HG02943 (cell line): Measurements from ENCODE around the gene PPCS.
"Not testable (repeated sequence)": the region's sequence is repeated elsewhere in the genome, so short reads cannot be mapped to it uniquely, and the experiment has no call there.

Experiments
- ATAC-seq: cut with Tn5 transposase; IDR thresholded peaks from one replicate; pipeline ENCODE4 v1.9.1; 2021; ENCODE audit warnings: mild to moderate bottlenecking, low read depth, moderate library complexity; ENCODE audit not compliant: unreplicated experiment

The PPCS gene

DNA sequence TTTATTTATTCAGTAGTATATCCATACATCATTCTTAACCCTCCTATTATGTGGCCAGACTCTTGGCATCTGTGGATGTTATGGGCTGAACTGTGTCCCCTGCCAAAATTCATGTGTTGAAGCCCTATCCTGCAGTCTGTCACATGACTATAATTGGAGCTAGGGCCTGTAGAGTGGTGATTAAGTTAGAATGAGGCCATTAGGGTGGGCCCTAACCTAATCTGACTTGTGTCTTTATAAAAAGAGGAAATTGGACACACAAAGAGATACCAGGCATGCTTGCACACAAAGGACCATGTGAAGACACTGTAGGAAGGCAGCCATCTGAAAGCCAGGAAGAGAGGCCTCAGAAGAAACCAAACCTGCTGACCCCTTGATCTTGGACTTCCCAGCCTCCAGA lies 7.1 kb upstream of the PPCS start:
- ATAC-seq = no peak

DNA sequence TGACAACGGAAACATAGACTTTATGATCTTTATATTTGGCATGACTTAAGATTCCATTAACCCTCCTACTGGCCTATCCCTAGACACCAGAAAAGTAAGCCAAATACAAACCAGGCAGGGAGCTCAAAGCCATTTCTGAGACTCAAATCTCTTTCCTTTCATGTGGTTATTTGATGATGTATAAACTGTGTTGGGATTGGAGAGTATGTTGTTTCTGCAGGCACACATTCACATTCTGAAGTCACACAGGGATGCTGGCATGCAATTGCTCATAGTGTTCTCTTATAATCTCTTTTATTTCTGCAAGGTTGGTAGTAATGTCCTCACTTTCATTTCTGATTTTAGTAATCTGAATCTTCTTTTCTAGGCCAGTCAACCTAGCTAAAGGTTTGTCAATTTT lies 6.3 kb upstream of the PPCS start:
- no peak for ATAC-seq

DNA sequence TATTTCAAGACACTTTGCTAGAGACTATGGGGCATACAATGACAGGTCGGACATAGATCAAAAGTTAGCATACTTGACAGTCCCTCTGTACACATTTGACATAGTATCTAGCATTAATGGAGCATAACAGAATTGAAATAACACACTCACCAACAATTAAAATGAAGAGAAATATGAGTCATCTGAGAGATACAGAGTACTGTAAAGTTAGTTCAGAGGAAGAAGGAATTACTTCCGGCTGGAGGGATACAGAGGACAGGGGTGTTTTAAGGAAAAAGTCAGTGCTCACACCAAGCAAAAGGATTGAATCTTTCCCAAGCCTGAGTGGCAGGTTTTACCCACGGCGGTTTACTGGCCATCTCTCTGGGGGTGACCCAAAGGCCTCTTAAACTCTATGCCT lies 3.0 kb upstream of the PPCS start:
- no peak for ATAC-seq

DNA sequence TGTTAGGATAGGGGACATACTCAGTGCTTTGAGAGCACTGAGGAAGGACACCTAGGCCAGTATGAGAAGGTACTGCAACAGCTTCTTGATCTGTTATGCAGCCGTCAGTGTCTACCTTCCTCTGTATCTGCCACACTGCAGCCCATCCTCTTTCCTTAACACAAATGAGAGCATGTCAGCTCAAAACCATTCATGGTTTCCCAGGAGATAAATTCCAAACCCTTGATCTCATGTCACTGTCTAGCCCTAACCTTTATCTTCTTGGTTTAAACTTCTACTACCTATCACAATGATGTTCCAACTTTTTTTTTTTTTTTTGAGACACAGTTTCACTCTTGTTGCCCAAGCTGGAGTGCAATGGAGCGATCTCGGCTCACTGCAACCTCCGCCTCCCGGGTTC lies 1.9 kb upstream of the PPCS start:
- no peak for ATAC-seq

DNA sequence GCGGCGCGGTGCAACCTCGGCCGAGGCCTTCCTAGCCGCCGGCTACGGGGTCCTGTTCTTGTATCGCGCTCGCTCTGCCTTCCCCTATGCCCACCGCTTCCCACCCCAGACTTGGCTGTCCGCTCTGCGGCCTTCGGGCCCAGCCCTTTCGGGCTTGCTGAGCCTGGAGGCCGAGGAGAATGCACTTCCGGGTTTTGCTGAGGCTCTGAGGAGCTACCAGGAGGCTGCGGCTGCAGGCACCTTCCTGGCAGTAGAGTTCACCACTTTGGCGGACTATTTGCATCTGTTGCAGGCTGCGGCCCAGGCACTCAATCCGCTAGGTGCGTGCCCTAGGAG lies 379 bp downstream of the PPCS start:
- peak; percentile 53 for ATAC-seq

DNA sequence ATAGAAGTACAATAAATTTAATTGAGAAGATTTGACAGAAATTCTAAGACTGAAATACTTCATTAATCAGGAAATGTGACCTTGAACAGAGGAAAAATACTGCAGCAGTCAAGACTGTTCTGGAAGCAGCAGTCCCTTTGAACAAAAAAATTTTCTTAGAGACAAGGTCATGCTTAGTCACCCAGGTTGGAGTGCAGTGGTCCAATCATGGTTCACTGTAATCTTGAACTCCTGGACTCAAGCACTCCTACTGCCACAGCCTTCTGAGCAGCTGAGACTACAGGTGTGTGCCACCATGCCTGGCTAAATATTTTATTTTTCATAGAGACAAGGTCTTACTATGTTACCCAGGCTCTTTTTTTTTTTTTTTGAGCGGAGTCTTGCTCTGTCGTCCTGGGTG lies 4.9 kb downstream of the PPCS start:
- no peak for ATAC-seq

DNA sequence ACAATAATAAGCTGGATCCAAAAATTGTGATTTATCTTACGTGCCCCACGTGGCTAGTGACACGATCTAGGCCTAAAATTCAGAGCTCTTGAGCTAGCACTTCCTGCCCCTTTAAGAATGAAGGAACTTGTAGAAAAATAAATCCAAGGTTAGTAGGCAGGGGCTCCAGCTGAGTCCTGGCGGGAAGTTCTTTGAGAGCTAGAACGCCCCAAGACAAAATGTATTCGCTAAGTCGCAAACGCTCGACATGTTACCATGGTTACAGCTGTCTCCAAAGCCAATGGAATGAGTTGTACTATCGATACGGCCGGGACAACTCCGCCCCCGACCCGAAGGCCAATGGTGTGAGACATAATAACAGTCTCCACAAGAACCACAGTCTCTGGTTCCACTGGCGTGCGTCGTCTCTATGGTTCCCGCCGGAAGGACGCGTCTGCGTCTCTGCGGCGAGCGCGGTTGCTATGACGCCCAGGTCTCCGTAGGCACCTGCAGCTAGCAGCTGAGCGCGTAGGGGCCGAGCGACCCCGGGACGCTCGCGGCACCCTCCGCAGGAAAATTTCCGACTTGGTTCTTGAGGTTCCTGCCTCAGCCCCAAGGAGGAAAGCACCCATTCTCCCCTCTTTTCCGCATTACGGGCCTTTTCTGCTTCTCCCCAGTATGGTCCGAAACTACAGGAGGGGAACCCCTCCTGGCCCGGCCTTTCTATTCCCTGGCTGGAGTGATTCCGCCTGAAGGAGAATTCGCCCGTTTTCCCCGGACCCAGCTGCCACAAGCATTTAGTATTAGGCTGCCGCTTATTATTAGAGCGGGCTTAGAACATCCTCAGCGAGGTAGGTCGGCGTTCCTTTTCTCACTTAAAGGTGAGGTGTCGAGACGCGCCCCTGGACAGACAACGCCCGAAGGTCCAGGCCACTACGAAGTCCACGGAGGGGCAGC lies 6.8 kb downstream of the PPCS start, which contains the start of gene CCDC30:
CCDC30 (plus strand) TSS at position 459 of the 936 bp plus-strand sequence. CDS start 17,266 bp downstream, outside the sequence.
- ATAC-seq = peak; percentile 97

DNA sequence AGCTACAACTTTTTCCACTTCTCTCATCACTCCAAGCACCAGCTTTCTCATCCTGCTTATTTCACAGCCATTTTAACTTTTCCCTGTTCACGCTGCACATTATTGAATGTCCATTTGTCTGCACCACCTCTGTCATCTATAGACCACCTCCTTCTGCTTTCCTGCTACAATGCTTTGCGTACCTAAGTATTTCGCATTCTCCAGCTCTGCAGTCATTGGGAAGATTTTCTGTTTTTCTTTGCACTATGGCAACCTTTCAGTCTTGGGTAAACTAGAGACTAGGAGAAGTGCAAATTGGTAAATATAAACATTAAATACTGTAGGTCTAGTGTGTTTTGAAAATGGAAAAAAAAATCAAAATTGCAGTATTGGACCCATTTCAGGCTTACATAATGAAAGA lies 7.6 kb downstream of the PPCS start:
- no peak for ATAC-seq

DNA sequence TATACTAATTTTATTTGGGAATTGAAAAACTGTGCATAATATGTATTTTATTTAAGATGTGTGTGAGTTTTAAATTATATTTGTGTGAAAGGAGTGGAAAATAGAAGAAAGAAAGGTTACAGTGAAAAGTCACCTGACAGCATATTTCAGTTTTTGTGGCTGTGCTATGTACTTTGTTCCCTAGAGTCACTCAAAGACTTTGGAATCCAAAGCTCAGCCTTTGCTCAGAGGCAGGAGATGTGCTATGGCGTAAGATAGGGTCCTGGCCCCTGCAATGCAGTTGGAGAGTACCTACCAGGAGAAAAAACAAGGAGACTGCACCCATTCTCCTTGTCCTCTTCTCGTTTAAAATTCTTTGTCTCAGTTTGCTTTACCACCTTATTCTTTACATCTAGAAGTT lies 9.7 kb downstream of the PPCS start:
- ATAC-seq = no peak

DNA sequence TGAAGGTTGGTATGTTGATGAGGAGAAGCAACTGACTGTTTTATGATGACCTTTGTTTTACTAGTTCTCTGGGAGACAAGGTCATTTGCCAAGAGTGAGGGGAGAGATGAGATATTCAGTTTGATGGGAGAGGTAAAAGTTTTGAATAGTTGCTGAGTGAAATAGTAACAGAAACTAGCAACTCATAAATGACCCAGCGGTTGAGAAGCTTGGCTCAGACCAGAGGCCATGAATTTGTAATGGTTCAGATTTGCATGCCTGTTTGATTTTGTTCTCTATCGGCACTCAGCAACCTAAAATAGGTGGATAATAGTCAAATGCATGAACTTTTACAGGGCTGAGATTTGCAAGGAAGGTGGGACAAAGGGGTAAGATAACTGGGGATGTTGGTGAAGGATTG lies 13.4 kb downstream of the PPCS start:
- ATAC-seq = no peak

DNA sequence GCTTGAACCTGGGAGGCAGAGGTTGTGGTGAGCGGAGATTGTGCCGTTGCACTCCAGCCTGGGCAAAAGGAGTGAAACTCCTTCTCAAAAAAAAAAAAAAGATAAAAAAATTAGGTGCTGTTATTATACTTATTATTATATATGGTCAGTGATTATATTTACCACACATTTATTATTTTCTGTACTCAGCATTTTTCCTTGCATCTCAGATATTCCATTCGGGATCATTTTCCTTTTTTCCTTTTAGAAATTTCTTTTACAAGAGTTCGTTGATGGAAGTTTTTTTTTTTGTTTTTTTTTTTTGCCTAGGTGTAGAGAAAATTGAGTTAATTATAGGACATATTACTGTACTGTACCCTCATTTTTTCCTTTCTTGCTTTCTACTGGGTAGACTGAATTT lies 20.3 kb downstream of the PPCS start:
- ATAC-seq = no peak

DNA sequence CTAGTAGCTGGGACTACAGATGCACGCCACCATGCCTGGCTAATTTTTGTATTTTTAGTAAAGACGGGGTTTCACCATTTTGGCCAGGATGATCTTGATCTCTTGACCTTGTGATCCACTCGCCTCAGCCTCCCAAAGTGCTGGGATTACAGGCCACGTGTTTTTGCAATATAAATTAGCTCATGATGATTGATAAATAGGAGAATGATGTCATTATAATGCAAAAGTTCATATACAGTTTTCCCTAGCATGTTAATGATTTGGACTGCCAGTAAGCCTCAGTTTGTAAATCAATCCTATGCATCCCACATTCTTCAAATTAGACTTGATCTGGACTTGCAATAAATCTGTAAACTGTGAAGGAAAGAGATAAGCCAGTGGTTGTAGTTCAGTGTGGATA lies 21.0 kb downstream of the PPCS start:
- not testable (repeated sequence) for ATAC-seq

DNA sequence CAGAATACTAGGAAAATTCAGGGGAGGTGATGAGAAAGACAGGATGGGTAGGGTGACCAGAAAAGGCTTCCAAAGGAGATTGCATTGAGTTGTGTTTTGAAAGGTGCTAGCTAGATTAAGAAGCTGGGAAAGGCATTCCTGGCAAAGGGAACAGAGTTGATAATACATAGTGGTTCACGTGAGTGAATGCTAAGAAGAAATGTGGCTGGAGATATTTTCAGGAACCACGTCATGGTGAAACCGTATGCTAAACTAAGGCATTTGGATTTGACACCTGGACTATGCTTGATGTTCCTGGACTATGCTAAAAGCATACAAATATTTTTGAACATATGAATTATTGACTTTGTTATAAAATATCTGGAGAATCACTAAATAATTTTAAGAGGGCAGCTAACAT lies 21.4 kb downstream of the PPCS start:
- no peak for ATAC-seq

DNA sequence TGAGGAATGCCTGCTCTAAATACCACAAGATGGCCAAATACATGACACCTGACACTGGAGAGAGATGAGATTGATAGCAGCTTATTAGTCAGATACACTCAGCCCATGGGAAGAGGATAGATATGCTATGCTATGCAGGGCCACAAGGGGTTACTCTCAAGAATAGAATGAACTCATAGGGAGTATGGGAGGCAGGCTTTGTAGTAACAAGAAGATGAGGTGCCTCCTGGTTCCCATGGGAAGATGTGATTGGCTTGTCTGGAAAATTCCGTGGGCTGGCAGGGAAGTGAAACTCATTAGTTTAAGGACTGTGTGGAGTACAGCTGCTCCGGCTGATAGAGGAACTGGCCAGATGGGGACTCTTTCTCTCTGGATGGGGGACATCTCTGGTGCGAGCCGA lies 23.3 kb downstream of the PPCS start:
- ATAC-seq = no peak

DNA sequence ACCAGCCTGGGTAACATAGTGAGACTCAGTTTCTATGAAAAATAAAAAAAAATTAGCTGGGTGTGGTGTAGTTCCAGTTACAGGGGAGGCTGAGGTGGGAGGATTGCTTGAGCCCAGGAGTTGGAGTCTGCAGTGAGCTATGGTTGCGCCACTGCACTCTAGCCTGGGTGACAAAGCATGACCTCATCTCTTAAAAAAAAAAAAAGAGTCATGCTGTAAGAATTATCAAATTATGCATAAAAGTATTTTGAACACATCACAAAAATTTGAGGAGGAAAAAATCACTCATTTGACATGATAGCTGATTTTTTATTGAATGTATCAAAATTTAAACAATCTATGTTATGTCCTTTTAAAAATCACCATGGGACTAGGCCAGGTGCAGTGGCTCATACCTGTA lies 24.6 kb downstream of the PPCS start:
- no peak for ATAC-seq

DNA sequence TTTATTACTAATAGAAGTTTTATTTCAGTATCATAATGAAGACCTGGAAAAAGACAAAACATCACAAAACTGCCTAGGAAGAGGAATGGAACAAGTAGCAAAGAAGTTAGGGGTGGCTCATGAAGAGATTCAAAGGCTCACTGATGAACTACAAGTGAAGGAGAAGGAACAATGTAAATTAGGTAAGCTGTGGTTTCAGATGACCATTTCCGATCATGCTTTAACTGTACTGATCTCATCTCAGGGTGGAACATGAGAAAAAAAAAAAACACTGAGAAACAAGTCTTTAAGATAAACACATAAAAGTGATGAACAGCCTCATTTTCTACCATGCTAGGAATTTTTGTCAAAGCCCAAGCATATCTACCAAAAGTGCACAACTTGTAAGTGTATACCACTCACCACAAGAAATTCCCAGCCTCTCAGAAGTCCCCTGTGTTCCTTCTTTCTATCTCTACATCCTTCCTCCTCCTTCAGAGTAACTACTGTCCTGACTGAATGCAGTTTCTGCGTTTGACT lies 26.4 kb downstream of the PPCS start:
- no peak for ATAC-seq

DNA sequence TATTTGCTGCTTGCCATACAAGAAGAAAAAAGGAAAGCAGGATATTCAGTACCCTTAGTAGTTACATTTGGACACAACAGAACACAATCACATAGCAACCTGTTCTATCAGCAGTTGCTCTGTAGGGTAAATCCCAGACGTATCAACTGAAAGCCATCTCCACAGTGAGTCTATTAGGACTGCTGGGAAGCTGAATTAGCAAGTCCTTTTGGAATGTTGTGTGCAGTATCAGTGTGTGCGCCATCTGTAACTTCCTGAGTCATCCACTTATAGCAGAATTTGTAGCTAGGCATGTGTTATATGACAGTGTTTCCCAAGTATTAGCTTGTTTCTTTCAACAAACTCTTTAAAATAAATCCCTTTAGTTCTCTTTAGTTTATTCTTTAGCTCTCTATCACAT lies 28.0 kb downstream of the PPCS start:
- ATAC-seq = no peak

DNA sequence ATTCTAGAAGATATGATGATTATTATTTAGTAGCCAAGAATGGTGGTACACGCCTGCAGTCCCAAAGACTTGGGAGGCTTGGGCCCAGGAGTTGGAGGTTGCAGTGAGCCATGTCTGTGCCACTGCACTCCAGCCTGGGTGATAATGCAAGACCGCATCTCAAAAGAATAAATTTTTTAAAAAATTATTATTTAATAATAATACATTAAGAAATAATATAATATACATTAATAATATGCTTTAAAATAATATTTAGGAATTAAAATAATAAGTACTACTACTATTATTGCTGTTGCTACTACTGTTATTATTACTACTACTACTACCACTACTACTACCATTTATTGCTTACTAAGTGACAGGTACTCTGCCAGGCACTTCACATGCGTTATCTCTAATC lies 33.9 kb downstream of the PPCS start:
- ATAC-seq = no peak

DNA sequence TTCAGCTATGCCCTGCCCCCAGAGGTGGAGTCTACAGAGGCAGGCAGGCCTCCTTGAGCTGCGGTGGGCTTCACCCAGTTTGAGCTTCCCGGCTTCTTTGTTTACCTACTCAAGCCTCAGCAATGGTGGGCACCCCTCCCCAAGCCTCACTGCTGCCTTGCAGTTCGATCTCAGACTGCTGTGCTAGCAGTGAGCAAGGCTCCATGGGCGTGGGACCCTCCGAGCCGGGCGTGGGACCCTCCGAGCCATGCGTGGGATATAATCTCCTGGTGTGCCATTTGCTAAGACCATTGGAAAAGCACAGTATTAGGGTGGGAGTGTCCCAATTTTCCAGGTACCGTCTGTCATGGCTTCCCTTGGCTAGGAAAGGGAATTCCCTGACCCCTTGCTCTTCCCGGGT lies 45.7 kb downstream of the PPCS start:
- ATAC-seq = not testable (repeated sequence)

DNA sequence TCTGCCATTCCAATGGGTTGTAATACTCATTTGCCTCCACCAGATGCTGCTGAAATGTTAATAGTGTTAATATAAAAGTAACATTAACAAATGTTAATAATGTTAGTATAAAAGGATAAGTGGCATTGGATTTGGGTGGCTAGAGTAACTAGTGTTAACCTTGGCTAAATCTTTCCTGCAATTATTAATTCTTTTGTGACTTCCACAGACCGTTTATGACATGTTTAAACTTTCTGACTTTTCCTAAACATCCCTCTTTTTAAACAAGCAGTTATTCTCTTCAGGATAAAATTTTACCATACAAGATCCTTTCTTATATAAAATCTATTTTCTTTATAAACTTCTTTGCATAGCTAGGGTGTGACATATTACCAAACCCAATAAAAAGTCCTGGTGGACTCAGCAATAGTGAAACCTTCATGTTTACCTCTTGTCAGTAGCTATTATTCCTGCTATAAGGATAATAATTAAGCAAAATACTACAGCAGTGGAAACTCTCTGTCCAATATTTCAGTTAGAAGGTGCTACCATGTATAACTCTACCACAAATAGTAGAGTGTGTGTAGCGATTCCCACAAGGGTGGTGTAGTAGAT lies 48.3 kb downstream of the PPCS start:
- ATAC-seq = no peak

DNA sequence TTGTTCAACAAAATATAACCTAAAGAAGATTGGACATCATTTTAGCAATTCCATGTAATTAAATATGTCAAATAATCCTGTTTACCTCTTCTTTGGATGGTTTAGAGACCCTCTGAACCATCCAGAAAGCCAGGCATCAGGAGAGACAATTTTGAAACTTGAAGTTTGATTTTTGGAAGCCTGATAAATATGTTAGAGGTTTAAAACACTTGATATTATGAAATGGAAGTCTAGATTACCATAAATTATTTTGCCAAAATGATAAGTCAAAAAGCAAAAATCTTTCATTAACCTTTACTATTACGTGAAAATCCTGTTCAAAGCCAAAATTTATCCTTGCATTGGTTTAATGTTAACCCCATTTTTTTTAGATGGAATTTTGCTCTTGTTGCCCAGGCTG lies 50.2 kb downstream of the PPCS start:
- ATAC-seq = no peak
